SU-DHL-6 (cell line): ENCODE measurements around the gene SART3.

ENCODE experiments used
- CTCF ChIP-seq: fragments of 200-600 bp; sonication (generic); IDR thresholded peaks from one replicate; pipeline ENCODE4 v1.5.1; 2017; ENCODE audit warnings: antibody characterized with exemption, mild to moderate bottlenecking, low read length, moderate library complexity; ENCODE audit not compliant: insufficient read depth, poor library complexity, severe bottlenecking
- EZH2phosphoT487 ChIP-seq: fragments of 200-600 bp; sonication (generic), shearing (Covaris generic); conservative IDR thresholded peaks from 2 replicates; pipeline ENCODE4 v1.6.1; 2018; ENCODE audit warnings: mild to moderate bottlenecking, antibody characterized with exemption, low read length, moderate library complexity, mixed read lengths

DNA sequence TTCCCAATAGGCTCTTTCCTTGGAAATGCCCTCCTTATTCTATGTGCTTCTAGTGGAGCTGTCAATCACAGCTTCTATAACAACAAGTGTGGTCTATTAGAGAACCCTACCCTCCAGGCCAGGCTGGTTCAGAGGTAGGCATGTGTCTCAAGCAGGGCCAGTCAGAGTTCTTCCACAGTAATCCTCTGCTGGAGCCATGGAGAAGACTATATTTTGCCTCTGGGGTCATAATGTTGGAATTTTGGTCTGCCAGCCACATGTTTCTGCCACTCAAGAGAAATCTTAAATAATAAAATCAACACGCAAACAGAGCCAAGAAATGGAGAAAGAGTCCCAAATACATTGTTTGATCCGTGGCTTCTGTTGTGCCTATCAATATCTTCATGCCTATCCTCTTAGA lies 69.7 kb downstream of the SART3 start:
- no peak for TF ChIP-seq CTCF
- TF ChIP-seq EZH2phosphoT487, result no peak
